NCI-H748 treated with DMSO at 0.1 percent for 48 hours (cell line): ENCODE results near the gene ABHD16B.
"Not testable (repeated sequence)": the region's sequence is repeated elsewhere in the genome, so short reads cannot be mapped to it uniquely, and the experiment has no call there.

Source experiments
- DNase-seq: peaks from one replicate; lab custom pipeline; 2025; lab: John Stamatoyannopoulos, UW

Gene ABHD16B

GRCh38 chr20:63855363-63856097 is 5.8 kb upstream of the ABHD16B start:
- no peak for DNase-seq

- DNase-seq: no peak
Observed at GRCh38 chr20:63856098-63856511, 5.2 kb upstream of the ABHD16B start.

GRCh38 chr20:63857764-63858392 is 3.4 kb upstream of the ABHD16B start:
- no peak for DNase-seq

GRCh38 chr20:63858393-63859165 is 2.7 kb upstream of the ABHD16B start:
- DNase-seq: no peak

GRCh38 chr20:63859166-63859699 is 2.1 kb upstream of the ABHD16B start:
- no peak for DNase-seq

GRCh38 chr20:63860325-63861051 is 810 bp upstream of the ABHD16B start:
- DNase-seq: no peak

- no peak for DNase-seq
Observed at GRCh38 chr20:63861981-63862901, 943 bp downstream of the ABHD16B start.

- DNase-seq: no peak
Observed at GRCh38 chr20:63863021-63863797, 1.9 kb downstream of the ABHD16B start.

GRCh38 chr20:63863798-63864544 is 2.7 kb downstream of the ABHD16B start:
- DNase-seq: peak; percentile 31

- no peak for DNase-seq
Observed at GRCh38 chr20:63864545-63864977, 3.3 kb downstream of the ABHD16B start.

GRCh38 chr20:63864978-63865640 is 3.8 kb downstream of the ABHD16B start, which contains the start of gene TPD52L2:
TSS of gene TPD52L2 (plus strand) at chr20:63865270. CDS start at chr20:63865366, 96 bp downstream.
- peak; percentile 94 for DNase-seq

- DNase-seq: not testable (repeated sequence)
Observed at GRCh38 chr20:63867042-63867441, 5.7 kb downstream of the ABHD16B start.

GRCh38 chr20:63868264-63868663 is 7.0 kb downstream of the ABHD16B start:
- no peak for DNase-seq

GRCh38 chr20:63873477-63873971 is 12.2 kb downstream of the ABHD16B start:
- no peak for DNase-seq

- not testable (repeated sequence) for DNase-seq
Observed at GRCh38 chr20:63874241-63874640, 12.9 kb downstream of the ABHD16B start.

GRCh38 chr20:63876489-63877036 is 15.3 kb downstream of the ABHD16B start:
- no peak for DNase-seq

- no peak for DNase-seq
Observed at GRCh38 chr20:63877755-63878470, 16.6 kb downstream of the ABHD16B start.
